Cardiac fibroblast (primary cell): Measurements from ENCODE around the gene DDX42.
A peak's percentile ranks its signal among the peaks of the same experiment; 100 is the strongest.

Experiments used
- DNase-seq, 2 donors: peaks; one replicate each; pipeline versions ENCODE4 v3.0.0 to v3.0.0-alpha.2; 2010; ENCODE audit warnings: low read depth in 2 of 2
- H3K4me3 ChIP-seq, 2 donors: replicated peaks in 1 of 2; 1 replicate in 1 of 2; 2 replicates in 1 of 2; pipeline ENCODE4 v1.5.1; 2011; ENCODE audit warnings: low read depth in 2 of 2, low read length in 2 of 2, mild to moderate bottlenecking in 2 of 2, moderate library complexity in 1 of 2
- TF ChIP-seq, protein P1 (sequence below): IDR thresholded peaks from one replicate; pipeline ENCODE4 v1.5.1; 2011; ENCODE audit warnings: low read depth, mild to moderate bottlenecking, low read length, inconsistent platforms

Gene DDX42

GRCh38 chr17:63843910-63844677 is 70.1 kb downstream of the DDX42 start:
- no peak overlapping the region for H3K4me3 ChIP-seq

GRCh38 chr17:63845509-63845908 is 71.5 kb downstream of the DDX42 start:
- TF ChIP-seq, protein P1, sequence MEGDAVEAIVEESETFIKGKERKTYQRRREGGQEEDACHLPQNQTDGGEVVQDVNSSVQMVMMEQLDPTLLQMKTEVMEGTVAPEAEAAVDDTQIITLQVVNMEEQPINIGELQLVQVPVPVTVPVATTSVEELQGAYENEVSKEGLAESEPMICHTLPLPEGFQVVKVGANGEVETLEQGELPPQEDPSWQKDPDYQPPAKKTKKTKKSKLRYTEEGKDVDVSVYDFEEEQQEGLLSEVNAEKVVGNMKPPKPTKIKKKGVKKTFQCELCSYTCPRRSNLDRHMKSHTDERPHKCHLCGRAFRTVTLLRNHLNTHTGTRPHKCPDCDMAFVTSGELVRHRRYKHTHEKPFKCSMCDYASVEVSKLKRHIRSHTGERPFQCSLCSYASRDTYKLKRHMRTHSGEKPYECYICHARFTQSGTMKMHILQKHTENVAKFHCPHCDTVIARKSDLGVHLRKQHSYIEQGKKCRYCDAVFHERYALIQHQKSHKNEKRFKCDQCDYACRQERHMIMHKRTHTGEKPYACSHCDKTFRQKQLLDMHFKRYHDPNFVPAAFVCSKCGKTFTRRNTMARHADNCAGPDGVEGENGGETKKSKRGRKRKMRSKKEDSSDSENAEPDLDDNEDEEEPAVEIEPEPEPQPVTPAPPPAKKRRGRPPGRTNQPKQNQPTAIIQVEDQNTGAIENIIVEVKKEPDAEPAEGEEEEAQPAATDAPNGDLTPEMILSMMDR, result no peak
- no peak overlapping the region for H3K4me3 ChIP-seq
- no peak for DNase-seq

More at GRCh38 chr17:63843910-63844677, 70.1 kb downstream of the DDX42 start:
- TF ChIP-seq, protein P1, result no peak
- peak in 1 of 2 donors; percentile 16 for DNase-seq

DNA sequence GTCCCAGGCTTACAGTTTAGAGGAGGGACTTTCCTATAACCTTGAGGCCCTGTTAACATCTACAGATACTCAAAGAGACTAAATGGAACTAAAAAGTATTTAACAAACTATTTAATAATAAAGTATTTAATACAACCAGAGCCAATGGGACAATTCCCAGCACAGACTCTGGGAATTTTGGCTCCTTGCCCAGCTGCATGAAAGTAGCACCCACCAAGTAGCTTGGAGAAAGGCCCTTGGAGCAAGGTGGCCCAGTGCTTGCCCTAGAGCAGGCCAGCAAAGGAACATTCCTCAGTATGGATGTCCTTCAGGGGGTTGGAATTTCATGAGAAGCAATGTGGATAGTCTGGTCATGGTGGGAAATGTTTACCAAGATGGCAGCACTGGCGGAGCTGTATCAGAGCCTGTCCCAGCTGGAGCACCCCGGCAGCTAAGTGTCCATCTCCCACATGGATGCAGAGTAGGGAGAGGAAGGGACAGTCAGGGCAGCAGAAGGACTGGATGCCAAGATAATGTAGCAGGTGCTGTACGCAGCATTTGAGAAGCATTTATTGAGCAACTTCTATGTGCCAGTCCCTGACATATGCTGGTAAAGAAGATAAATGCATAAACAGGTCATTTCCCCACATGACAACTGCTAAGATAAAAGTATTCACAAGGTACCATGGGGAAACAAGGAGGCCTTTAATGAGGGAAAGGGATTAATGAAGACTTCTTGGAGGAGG is 73.7 kb downstream of the DDX42 start:
- H3K4me3 ChIP-seq, result no peak overlapping the region
- DNase-seq, result no peak
- TF ChIP-seq, protein P1, result no peak

GRCh38 chr17:63848834-63849689 is 75.1 kb downstream of the DDX42 start:
- peak; percentile 93 to 94 for DNase-seq
- peak overlapping the region; percentile 15 to 27 for H3K4me3 ChIP-seq
- TF ChIP-seq, protein P1, result peak; percentile 64

GRCh38 chr17:63850401-63850800 is 76.4 kb downstream of the DDX42 start:
- DNase-seq, result no peak
- TF ChIP-seq, protein P1, result no peak
- H3K4me3 ChIP-seq, result no peak overlapping the region

GRCh38 chr17:63853260-63853659 is 79.3 kb downstream of the DDX42 start:
- no peak for DNase-seq
- TF ChIP-seq, protein P1, result no peak
- no peak overlapping the region for H3K4me3 ChIP-seq
